WTC11 (cell line): Measurements from ENCODE around the gene ANKRD65.
A peak's percentile ranks its signal among the peaks of the same experiment; 100 is the strongest.

Experiments used
- CTCF ChIP-seq: fragments of 200-600 bp; IDR thresholded peaks from 2 replicates; pipeline ENCODE4 v1.8.0; 2022; ENCODE audit warnings: antibody characterized with exemption
- ELF4 ChIP-seq: sonication (generic); formaldehyde crosslinking; IDR thresholded peaks from 2 replicates; pipeline ENCODE4 v1.8.1; 2022; ENCODE audit warnings: low read depth, mild to moderate bottlenecking, moderate library complexity, missing genetic modification reagents
- TEAD4 ChIP-seq: sonication (generic); formaldehyde crosslinking; IDR thresholded peaks from 2 replicates; pipeline ENCODE4 v1.8.0; 2022; ENCODE audit warnings: mild to moderate bottlenecking, missing genetic modification reagents
- ZBTB43 ChIP-seq: sonication (generic); formaldehyde crosslinking; IDR thresholded peaks from 2 replicates; pipeline ENCODE4 v1.8.1; 2023; ENCODE audit warnings: mild to moderate bottlenecking, missing genetic modification reagents
- ZNF138 ChIP-seq: sonication (generic); formaldehyde crosslinking; conservative IDR thresholded peaks from 2 replicates; pipeline ENCODE4 v1.8.1; 2022; ENCODE audit warnings: mild to moderate bottlenecking, moderate library complexity, missing genetic modification reagents
- TF ChIP-seq, protein P1 (sequence below): fragments of 250-450 bp; sonication (Bioruptor Pico); IDR thresholded peaks from 2 replicates; pipeline ENCODE4 v1.9.0; 2021; ENCODE audit warnings: mild to moderate bottlenecking

DNA sequence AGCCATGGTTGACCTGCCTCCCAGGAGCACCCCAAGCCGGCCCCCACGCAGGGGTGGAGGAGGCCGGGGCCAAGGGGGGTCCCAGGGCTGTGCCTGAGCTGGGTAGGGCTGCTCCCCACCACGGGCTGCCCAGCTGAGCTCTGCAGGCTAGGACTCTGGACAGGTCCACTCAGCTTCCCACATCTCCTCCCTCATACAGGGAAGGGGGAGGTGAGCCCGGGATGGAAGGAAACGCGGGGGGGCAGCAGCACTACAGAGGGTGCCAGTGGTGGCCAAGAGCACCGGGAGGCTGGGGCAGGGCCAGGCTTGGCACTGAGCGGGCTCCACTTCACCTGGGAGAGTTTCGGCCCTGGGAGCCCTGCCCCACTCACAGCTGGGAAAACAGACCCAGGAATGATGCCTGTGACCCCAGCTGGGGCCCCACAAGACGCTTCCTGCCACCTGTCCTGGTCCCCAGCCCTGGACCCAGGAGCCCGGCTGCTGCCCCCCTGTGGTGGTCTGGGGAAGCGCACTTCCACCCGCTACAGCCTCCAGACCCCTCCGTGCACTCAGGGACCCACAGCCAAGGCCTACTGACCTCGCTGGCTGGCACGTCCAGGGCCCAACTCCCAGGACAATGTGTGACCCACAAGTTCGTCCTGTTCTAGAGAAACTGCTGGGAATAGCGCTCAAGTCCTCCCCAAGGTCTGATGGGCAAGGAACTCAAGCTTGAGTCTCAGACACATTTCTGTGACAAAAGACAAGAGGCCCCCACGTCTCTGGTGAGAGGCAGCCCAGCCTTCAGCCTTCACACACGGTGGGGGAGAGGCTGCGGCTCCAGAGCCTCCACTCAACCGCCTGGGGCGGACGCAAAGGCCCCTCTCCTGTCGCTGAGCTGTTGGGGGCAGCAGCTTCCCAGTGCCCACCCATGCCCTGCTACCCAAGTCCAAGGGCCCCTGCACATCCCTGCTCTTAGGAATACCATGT lies 49.0 kb downstream of the ANKRD65 start:
- TF ChIP-seq ELF4 (no peak), TEAD4 (no peak), ZBTB43 (CRISPR knock-in tag) (no peak), CTCF (peak; percentile 90), ZNF138 (CRISPR knock-in tag) (no peak)
- TF ChIP-seq, protein P1, sequence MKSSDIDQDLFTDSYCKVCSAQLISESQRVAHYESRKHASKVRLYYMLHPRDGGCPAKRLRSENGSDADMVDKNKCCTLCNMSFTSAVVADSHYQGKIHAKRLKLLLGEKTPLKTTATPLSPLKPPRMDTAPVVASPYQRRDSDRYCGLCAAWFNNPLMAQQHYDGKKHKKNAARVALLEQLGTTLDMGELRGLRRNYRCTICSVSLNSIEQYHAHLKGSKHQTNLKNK (CRISPR knock-in tag), result no peak
